Measurements from ENCODE around the gene SLC39A8. TPM values are rescaled to one million over a fixed set of nuclear protein-coding genes. Genes with fewer than 3 reads are reported as not detected.

SLC39A8 gene
- total RNA-seq, 1 donor from 2014 or later: 3.9 TPM

GRCh38 chr4:102234243-102234838 lies 110.9 kb downstream of the SLC39A8 start:
- no peak for DNase-seq (ENCODE audit: low read depth in 2 of 2)

- DNase-seq (ENCODE audit: low read depth in 2 of 2): no peak
These were observed 115.1 kb downstream of the SLC39A8 start for GRCh38 chr4:102230194-102230593.

DNA sequence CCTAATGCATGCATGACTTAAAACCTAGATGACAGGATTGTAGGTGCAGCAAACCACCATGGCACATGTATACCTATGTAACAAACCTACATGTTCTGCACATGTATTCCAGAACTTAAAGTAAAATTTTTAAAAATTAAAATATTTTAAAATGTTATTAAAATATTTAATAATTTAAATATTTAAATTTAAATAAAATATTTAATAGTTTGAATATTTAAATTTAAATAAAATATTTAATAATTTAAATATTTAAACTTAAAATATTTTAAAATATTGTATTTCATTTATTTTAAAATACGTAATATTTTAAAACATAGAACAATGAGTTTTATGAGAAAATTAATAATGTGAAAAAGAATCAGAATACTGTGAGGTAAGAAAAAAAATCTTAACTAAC lies 117.9 kb downstream of the SLC39A8 start:
- DNase-seq (ENCODE audit: low read depth in 2 of 2): no peak

GRCh38 chr4:102223461-102223860 lies 121.8 kb downstream of the SLC39A8 start:
- no peak for DNase-seq (ENCODE audit: low read depth in 2 of 2)

GRCh38 chr4:102222838-102223409 lies 122.4 kb downstream of the SLC39A8 start:
- no peak for DNase-seq (ENCODE audit: low read depth in 2 of 2)

DNA sequence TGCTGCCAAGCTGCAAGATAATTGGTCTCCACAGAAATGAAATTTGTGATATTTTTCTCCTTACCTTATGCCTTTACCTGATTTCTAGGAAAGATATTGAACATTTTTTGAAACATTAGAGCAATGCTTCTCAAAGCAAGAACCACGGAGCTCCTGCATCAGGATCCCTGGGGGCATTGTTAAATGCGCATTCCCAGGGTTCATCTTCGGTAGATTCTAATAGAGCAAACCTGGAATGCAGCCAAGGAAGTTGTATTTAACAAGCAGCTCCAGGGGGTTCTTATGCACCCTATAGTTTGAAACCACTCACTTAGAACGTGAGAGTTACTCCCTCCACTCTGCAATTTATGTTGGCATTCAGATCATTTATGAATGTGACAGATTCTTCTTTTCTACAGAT lies 126.2 kb downstream of the SLC39A8 start:
- no peak for DNase-seq (ENCODE audit: low read depth in 2 of 2)

GRCh38 chr4:102218656-102219055 lies 126.6 kb downstream of the SLC39A8 start:
- DNase-seq (ENCODE audit: low read depth in 2 of 2): no peak

DNA sequence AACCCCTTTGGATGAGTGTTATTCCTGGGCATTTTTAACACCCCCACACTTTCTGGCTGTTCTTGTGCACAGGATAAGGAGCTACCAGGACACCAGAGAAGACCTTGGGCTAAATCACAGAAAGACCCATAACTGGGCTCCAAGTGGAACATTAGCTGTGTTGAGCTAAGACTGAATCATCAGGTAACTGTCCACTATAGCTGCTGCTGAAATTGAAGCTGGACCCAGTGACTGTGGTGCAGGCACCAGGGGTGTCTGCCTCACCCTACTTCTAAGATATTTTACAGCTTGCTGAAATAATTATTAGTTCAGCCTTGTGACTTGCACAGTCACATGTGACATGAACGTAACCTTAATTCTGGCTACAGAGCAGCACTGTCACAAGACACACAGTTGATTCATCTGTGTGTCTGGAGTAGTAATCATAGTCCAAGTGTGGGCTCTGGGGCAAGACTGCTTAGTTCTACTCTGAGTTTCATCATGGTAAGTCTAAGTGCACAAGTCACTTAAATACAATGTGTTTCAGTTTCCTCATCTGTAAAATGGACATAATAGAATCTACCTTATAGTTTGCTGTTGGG lies 127.4 kb downstream of the SLC39A8 start:
- DNase-seq (ENCODE audit: low read depth in 2 of 2): no peak

DNA sequence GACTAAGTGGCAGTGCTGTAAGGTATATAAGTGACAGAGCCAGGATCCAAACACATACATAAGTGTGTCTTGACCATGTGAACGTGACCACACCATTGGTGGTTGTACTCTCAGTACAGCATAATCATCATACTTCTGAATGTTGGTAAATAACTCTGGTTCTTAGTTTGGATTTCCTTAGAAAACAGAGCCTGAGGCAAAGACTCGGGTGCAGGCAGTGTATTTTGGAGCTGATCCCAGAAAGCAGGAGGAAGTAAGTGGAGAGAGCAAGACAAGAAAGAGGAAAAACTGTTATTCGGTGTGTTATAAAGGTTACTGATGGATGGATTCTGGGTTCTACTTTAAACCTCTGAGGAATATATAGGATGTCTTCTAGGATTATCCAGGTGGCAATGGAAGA lies 127.9 kb downstream of the SLC39A8 start:
- DNase-seq (ENCODE audit: low read depth in 2 of 2): no peak

DNA sequence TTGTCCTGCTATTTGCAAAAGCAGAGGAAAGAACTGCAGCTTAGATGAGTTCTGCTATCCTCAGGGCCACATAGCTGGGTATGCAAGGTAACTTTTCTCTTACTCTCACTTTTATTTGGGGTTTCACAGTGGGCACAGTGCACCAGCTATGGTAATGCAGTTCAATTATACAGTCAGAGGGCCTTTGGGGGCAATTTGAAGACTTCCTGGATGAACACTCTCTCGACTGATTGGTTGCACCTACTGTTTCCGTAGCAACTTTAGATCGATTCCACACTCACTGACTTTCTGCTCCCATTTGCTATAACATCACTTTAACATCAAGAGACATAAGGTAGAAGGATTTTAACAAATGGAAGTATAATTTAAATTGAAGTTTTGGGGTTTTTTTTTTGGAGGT lies 128.6 kb downstream of the SLC39A8 start:
- DNase-seq (ENCODE audit: low read depth in 2 of 2): no peak

- DNase-seq (ENCODE audit: low read depth in 2 of 2): no peak
These were observed 132.3 kb downstream of the SLC39A8 start for GRCh38 chr4:102213031-102213430.

Other genes with a start within 250 kb of the SLC39A8 start
- gene NFKB1, start 155.9 kb upstream of the SLC39A8 start, total RNA-seq: 43.5 and 59.3 TPM in 2 replicates

Data from dermis microvascular lymphatic vessel endothelial cell (primary cell).